ENCODE measurements around the gene SPSB3.

- TF ChIP-seq CTCF (IDR thresholded peaks at IDR 0.05; ENCODE audit: low read depth, low read length, missing input control), result no peak
- TF ChIP-seq RAD21 (IDR thresholded peaks at IDR 0.05), result no peak
- TF ChIP-seq ATF3 (IDR thresholded peaks at IDR 0.05), result no peak
- no peak for TF ChIP-seq YY1 (IDR thresholded peaks at IDR 0.05)
- TF ChIP-seq SP1 (IDR thresholded peaks at IDR 0.05), result no peak
- TF ChIP-seq GABPA (IDR thresholded peaks at IDR 0.05 in 1 of 2, conservative IDR thresholded peaks at IDR 0.05 in 1 of 2), result no peak
- TF ChIP-seq JUND (IDR thresholded peaks at IDR 0.05), result no peak
- TF ChIP-seq FOXA1 (IDR thresholded peaks at IDR 0.05), result no peak
- no peak for TF ChIP-seq HNF4G (IDR thresholded peaks at IDR 0.05)
- TF ChIP-seq MAX (IDR thresholded peaks at IDR 0.05), result no peak
- no peak for TF ChIP-seq EGR1 (IDR thresholded peaks at IDR 0.05; ENCODE audit: low read depth in 2 of 2)
- no peak for TF ChIP-seq REST (IDR thresholded peaks at IDR 0.05)
- TF ChIP-seq HNF4A (conservative IDR thresholded peaks at IDR 0.05), result peak in 1 of 2 donors; percentile 7
Observed at GRCh38 chr16:1817716-1818115, 35.3 kb upstream of the SPSB3 start.

Data from liver (tissue), 3 donors.